HG03565 (cell line): ENCODE results near the gene ATOH8.
"Not testable (repeated sequence)": the region's sequence is repeated elsewhere in the genome, so short reads cannot be mapped to it uniquely, and the experiment has no call there.

Experiments
- ATAC-seq: cut with Tn5 transposase; IDR thresholded peaks from one replicate; pipeline ENCODE4 v1.9.1; 2021; ENCODE audit warnings: mild to moderate bottlenecking, moderate library complexity; ENCODE audit not compliant: unreplicated experiment

ATOH8 gene

DNA sequence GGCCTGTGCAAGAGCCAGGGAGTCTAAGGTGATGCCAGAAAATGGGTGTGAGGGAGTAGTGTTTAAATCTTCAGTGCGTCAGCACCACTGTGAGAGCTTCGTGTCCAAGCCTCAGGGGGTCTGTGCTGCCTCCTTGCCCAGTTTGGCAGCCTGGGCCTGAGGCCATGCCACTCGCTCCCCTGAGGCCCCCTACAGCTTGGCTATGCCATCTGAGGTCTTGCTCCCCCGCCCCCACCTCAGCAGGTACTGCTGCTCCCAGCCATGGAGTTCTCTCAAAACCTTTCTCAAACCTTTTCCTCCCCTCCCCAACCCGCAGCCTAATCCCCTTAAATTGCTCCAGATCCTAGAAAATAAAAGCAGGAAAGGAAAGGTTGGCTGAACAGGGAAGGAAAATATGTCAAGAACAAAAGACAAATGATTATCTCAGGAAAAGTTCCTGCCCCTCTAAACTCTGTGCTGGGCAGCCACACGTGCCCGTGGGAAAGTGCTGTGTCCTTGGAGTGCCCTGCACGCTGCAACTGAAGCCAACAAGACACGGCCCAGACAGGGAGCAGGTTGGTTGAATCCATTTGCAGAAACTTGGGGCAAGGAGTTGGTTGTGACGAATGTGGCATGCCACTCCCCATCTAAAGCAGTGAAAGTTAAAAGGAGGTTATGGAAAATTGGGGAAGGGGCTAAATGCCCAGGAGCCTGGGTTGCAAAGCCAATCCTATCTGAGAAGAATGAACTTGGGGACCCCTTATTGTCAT lies 61.2 kb downstream of the ATOH8 start:
- no peak for ATAC-seq

DNA sequence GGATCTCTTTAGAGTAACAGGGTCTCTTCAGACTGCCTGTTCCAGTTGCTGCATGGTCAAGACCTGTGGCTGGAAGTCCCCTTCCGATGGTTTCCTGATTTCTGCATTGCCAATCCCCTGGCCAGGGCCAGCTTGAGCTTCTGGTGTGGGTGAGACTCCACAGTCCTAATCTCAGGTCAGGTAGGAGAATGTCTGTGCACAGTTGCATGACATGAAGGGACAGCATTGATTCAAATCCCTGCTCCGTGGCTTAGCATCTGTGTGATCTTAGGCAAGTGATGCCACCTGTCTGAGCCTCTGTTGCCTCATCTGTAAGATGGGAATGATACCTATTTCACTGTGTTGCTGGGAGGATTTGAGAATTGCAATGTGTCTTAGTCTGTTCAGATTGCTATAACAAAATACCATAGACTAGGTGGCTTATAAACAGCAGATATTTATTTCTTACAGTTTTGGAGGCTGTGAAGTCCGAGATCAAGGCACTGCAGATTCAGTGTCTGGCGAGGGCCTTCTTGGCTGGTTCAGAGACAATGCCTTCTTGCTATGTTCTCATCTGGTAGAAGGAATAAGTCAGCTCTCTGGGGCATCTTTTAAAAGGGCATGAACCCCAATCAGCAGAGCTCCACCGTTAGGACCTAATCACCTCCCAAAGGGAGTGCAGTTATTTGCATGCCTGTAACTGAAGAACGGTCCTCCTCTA lies 66.2 kb downstream of the ATOH8 start:
- no peak for ATAC-seq

DNA sequence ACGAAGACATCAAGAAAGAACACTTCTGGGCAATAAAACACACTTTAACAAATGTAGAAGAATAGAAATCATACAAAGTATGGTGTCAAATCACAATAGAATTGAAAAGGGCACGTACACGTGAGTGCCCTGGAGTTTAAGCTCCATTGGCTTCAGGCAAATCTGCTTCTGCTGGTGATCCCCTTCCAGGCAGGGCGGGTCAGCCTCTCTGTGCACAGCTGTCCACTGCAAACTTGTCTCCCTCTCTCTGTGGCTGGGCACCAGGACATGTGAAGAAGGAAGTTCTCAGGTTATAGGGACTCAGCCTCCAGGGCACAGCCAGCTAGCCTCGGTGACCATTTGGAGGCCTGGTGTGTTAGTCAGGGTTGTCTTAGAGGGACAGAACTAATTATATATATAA lies 69.0 kb downstream of the ATOH8 start:
- no peak for ATAC-seq

DNA sequence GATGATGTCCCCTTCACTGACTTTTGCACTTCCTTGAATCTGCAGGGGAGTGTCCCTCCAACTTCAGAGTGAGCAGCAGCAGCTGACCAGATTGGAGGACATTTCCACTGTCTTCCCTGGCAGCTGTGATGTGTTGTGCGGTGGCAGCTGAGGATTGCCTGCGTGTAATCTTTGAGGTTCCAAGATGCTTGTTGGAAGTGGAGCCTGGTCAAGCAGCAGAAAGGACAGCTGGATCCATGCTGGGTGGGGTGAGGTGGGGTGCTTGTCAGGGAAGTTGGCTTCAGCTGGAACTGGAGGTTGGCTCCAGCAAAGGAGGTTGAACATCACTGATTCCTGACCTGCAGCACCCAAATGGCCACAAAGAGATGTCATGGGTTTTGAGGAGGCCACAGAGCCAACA lies 70.2 kb downstream of the ATOH8 start:
- no peak for ATAC-seq

DNA sequence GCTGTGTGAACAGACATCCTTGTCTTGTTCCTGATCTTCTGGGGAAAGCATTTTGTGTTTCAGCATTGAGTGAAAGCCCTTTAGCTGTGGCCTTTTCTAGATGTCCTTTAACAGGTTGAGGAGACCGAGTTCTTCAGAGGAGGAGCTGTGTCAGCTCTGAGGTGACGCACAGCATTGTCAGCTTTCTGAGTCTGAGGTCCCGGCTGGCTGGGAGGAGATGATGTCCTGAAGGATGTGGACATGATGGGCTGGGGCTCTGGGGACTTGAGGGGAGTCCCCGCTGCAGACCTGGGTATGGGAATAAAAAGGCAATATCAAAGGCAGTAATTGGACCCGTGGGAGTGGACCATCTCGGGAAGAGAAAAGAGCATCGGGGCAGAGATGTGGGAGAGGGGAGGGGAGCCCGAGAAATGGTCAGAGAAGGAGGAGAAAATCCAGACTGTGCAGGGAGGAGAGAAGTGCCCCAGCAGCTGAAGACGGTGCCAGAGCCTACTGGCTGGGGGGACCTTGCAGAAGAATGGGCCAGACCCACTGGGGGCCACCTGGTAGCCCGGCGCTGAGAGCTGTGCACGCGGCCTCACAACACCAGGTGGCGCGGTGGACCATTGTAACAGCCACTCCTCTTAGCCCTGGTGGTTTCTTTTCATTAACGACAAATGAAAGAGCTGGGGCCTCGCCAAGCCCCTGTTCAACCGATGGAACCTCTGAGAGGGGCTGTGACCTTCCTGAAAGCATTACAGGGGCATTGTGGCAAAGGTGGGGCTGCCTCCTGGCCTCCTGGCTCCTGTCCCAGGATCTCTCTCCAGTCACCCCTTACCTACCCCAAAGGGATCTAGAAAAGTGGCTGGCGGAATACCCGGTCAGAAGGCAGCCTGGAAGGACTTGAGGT lies 73.4 kb downstream of the ATOH8 start:
- no peak for ATAC-seq

DNA sequence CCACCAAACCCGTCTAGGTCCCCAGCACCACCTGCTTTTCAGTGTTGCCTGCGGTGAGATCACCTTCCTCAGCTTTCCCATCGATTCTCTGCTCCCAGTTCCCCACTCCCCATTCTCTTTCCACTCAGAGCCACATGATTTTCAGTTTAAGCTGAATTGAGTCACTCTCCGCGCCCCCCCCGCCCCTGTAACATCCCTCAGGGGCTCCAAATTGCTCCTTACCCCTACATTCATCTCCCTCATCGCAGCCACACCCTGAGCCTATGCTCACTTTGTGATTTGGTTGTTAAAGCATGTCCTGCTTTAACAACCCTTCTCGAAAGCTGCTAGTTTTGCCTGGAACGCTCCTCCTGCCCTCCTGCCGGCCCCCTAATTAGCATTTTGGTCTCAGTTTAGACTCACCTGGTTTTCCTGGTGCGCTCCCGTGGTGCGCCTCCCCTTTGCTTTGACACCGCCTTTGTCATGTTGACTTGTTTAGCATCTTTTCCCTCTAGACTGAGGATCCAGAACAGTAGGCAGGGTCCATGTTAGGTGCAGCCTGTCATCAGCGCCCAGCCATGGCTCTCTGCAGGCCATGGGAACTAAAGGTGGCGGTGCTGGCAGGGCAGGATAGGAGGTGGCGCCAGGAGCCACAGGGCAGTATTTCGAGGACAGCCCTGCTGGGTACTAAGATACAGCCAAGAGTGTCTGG lies 74.2 kb downstream of the ATOH8 start:
- ATAC-seq, result no peak

DNA sequence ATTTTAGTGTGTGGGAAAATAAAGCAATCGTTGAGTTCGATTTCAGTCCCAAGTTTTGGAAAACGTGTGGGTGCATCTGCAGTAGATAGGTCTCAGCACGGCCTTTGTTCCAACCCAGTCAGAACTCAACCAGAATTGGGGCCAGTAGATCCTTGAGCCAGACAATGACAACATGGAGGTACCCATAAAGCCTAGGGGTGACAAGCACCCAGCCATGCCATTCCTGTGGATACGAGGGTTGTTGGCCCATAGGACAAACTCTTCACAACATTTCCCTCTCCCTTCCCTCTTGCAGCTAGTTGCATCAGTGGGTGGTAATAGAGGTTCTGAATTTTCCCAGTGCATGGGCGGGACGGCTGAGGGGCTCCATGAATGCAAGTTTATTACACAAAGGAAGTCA lies 74.9 kb downstream of the ATOH8 start:
- ATAC-seq, result no peak

DNA sequence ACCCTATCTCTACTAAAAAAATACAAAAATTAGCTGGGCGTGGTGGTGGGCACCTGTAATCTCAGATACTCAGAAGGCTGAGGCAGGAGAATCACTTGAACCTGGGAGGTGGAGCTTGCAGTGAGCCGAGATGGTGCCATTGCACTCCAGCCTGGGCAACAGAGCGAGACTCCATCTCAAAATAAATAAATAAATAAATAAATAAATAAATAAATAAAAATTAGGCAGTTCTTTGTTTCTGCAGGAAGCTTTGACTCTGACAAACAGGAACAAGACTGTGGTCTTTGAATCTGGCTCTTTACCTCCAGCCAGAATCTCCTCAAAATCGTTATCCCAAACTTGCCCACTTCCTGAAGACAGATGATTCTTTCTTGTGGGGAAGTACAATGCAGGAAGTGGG lies 75.6 kb downstream of the ATOH8 start:
- not testable (repeated sequence) for ATAC-seq

DNA sequence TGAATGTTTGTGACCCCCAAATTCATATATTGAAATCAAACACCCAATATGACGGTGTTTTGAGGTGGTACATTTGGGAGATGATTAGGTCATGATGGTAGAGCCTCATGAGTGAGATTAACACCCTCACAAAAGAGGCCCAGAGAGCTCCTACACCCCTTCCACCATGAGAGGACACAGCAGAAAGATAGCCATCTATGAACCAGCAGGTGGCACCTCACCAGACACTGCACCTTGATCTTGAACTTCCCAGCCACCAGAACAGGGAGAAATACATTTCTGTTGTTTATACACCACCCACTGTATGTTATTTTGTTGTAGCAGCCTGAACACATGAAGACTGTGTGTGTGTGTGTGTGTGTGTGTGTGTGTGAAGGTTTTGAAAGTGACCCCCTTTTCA lies 76.9 kb downstream of the ATOH8 start:
- ATAC-seq, result no peak

DNA sequence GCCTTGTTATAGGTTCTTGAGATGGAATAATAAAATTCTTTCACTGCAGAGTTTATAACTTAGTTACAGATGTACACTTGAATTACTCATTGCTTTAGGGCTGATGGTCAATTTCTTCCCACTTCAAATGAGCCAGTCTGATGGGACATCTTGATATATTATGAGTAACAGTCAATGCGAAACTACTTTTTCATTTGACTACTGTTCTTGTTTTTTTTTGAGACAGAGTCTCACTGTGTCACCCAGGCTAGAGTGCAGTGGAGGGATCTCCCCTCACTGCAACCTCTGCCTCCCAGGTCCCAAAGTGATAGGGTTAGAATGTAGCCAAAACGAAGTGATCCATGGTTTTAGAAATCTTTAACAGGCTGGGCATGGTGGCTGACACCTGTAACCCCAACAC lies 77.9 kb downstream of the ATOH8 start:
- ATAC-seq, result peak; percentile 53

DNA sequence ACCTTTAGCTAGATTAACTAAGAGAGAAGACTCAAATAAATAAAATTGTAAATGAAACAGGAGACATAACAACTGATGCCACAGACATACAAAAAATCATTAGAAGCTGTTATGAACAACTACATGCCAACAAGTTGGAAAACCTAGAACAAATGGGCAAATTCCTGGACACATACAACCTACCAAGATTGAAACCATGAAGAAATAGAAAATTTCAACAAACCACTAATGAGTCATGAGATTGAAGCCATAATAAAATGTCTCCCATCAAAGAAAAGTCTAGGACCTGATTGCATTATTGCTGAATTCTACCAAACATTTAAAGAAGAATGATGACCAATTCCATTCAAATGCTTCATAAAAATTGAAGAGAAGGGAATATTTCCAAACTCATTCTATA lies 80.7 kb downstream of the ATOH8 start:
- no peak for ATAC-seq
